WI38 (cell line): ENCODE data around the gene BDP1.

Experiments
- H3K4me3 ChIP-seq: 2 replicates; pipeline ENCODE4 v1.5.1; 2011; ENCODE audit warnings: low read depth, mild to moderate bottlenecking, control low read depth, low read length
- CTCF ChIP-seq: IDR thresholded peaks from 2 replicates; pipeline ENCODE4 v1.5.1; 2012; ENCODE audit warnings: low read depth, mild to moderate bottlenecking, control low read depth, low read length

BDP1 gene

DNA sequence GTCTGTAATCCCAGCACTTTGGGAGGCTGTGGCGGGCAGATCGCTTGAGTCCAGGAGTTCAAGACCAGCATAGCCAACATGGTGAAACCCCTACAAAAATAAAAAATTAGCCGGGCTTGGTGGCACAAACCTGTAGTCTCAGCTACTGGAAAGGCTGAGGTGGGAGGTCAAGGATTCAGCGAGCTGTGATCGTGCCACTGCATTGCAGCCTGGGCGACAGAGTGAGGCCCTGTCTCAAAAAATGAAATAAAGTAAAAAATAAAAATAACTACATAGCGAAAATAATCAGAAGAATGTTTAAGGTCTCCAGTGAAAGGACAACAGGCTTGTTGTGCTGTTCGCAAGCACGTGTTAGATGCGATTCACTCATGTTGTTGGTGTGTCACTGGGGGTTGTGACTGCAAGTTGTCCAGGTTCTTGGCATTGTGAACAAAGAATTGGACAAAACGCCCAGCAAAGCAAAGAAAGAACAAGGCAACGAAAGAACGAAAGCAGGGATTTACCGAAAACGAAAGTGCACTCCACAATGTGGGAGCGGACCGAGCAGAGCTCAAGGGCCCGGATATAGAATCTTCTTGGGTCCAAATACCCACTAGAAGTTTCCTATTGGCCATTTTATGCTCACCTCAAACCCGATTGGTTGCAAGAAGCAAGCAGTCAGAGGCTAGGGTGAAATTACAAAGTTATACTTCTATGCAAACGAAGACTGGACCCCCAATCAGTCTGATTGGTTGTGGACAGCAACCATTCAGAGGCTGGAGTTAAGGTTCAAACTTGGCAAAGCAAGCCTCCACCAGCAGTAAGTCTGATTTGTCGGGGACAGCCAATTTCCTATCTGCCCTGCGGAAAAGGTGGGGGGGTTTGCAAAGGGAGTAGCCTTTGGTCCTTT, 130.8 kb downstream of the BDP1 start:
- peak overlapping the region; percentile 65 for H3K4me3 ChIP-seq
- no peak for TF ChIP-seq CTCF

DNA sequence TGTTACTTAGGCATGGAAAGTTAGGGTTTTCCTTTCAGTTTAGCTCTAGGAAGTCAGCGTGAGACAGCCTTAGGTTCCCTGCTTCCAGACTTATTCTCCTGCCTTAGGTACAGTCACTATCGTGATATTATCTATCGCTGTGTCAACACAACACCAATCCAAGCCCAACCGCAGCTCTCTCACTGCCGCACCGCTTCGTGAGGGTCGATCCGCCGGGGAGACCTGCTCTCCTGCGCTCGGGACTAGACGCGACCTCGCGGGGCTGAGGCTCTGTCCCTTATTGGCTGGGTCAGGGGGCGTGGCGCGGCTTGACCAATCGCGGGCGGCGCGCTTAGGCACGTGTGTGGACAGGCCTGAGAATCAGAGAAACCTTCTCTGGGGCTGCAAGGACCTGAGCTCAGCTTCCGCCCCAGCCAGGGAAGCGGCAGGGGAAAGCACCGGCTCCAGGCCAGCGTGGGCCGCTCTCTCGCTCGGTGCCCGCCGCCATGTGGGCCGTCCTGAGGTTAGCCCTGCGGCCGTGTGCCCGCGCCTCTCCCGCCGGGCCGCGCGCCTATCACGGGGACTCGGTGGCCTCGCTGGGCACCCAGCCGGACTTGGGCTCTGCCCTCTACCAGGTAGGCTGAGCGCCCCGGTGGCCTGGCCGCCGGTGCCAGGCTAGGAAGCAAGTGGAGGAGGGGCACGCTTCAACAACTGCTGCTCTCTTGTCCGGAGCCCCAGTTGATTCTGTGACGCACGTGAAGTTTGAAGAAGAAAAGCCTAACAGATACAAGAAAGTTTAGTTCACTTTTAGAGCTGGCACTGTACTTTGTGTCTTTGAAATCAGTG, 131.7 kb downstream of the BDP1 start, which contains the start of gene MCCC2:
Gene MCCC2, plus strand, starts transcription at position 400 of the 825 bp plus-strand sequence. Its CDS starts 86 bp downstream, at position 486.
- TF ChIP-seq CTCF: no peak
- H3K4me3 ChIP-seq: peak within 1 kb of the TSS; percentile 65

- no peak for TF ChIP-seq CTCF
- peak overlapping the region; percentile 65 for H3K4me3 ChIP-seq
Observed at GRCh38 chr5:71587766-71588532, 132.5 kb downstream of the BDP1 start.

GRCh38 chr5:71588533-71588885, 133.1 kb downstream of the BDP1 start:
- TF ChIP-seq CTCF: no peak
- no peak overlapping the region for H3K4me3 ChIP-seq

- no peak for TF ChIP-seq CTCF
- no peak overlapping the region for H3K4me3 ChIP-seq
Observed at GRCh38 chr5:71589903-71590302, 134.5 kb downstream of the BDP1 start.

DNA sequence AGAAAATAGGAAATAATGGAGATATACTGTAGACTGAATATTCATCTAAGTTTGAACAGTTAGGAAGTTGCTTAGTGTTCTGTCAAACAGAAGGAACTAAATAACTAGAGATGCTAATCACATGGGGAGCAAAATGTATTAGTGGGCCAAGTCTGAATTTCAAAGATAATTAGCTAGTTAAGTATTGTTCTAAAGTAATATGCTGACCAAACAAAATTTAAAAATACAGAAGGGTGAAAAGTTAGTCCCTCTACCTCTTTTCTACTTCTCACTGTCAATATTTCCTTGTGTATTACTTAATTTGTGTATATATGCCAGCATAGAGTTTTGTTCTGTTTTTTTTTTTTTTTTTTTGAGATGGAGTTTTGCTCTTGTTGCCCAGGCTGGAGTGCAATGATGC, 135.6 kb downstream of the BDP1 start:
- no peak for TF ChIP-seq CTCF
- H3K4me3 ChIP-seq: no peak overlapping the region
